DND-41 (cell line): Measurements from ENCODE around the gene APCDD1L.

Experiments
- ATAC-seq: fragments of 200-7000 bp; cut with Tn5 transposase; 3 replicates; pipeline ENCODE4 v1.9.1; 2021; ENCODE audit warnings: low read depth; ENCODE audit not compliant: insufficient read depth
- DNase-seq: peaks from one replicate; pipeline ENCODE4 v3.0.0-alpha.2; 2020
- H2AFZ ChIP-seq: 2 replicates; pipeline ENCODE4 v1.6.0; 2012; ENCODE audit warnings: low read depth, low read length
- H3K27ac ChIP-seq: 2 replicates; pipeline ENCODE4 v1.5.1; 2012; ENCODE audit warnings: low read length, inconsistent platforms
- H3K27me3 ChIP-seq: fragments of 200-600 bp; sonication (generic); 2 replicates; pipeline ENCODE4 v1.6.0; 2012; ENCODE audit warnings: low read length, mild to moderate bottlenecking, inconsistent platforms; ENCODE audit not compliant: insufficient read depth, poor library complexity
- H3K36me3 ChIP-seq: 2 replicates; pipeline ENCODE4 v1.5.1; 2012; ENCODE audit warnings: low read length, inconsistent platforms; ENCODE audit not compliant: insufficient read depth
- H3K4me1 ChIP-seq: 2 replicates; pipeline ENCODE4 v1.5.1; 2012; ENCODE audit warnings: mild to moderate bottlenecking, low read length; ENCODE audit not compliant: insufficient read depth
- H3K4me2 ChIP-seq: 2 replicates; pipeline ENCODE4 v1.6.0; 2012; ENCODE audit warnings: mild to moderate bottlenecking, moderate library complexity, low read length, inconsistent platforms; ENCODE audit not compliant: insufficient read depth
- H3K4me3 ChIP-seq, 2 experiments: fragments of 200-600 bp in 1 of 2; shearing (Covaris generic) in 1 of 2; 2 replicates each; pipeline ENCODE4 v1.5.1; 2012 to 2016; ENCODE audit warnings: inconsistent platforms in 2 of 2, low read length in 2 of 2, mild to moderate bottlenecking in 2 of 2, low read depth in 1 of 2, moderate library complexity in 1 of 2
- H3K79me2 ChIP-seq: 2 replicates; pipeline ENCODE4 v1.6.0; 2012; ENCODE audit warnings: low read length, inconsistent platforms; ENCODE audit not compliant: insufficient read depth
- H3K9ac ChIP-seq: 2 replicates; pipeline ENCODE4 v1.6.0; 2012; ENCODE audit warnings: low read depth, mild to moderate bottlenecking, inconsistent platforms, low read length, moderate library complexity
- H3K9me3 ChIP-seq: 2 replicates; pipeline ENCODE4 v1.5.1; 2012; ENCODE audit warnings: low read length, moderate library complexity, mild to moderate bottlenecking, inconsistent platforms; ENCODE audit not compliant: insufficient read depth, severe bottlenecking
- H4K20me1 ChIP-seq: 2 replicates; pipeline ENCODE4 v1.6.0; 2012; ENCODE audit warnings: low read length; ENCODE audit not compliant: insufficient read depth
- EZH2 ChIP-seq: IDR thresholded peaks from 3 replicates; pipeline ENCODE4 v1.6.1; 2012; ENCODE audit warnings: borderline replicate concordance, low read depth, mild to moderate bottlenecking, moderate library complexity, low read length, inconsistent platforms; ENCODE audit not compliant: severe bottlenecking
- TF ChIP-seq, protein P1 (sequence below): IDR thresholded peaks from 2 replicates; pipeline ENCODE4 v1.5.1; 2012; ENCODE audit warnings: borderline replicate concordance, low read length, moderate library complexity, mild to moderate bottlenecking; ENCODE audit not compliant: poor library complexity, severe bottlenecking; ENCODE audit errors: extremely low read depth

Gene APCDD1L

DNA sequence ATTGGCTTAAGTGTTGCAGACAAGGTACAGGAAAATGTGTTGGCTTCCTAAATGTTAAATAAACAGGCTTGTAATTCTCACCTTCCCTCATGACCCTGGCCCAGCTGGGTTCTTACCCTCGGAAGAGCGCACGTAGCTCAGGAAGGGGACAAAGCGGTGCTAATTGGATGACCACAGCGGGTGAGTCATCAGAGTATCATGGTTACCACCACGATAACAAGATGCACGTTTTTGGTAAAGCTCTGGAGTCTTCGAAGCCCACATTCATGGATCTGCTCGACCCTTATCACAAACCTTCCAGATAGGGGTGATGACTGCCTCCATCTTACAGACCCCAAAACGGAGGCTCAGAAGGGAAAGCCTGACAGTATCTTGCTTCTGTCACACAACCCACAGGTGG is 32.8 kb downstream of the APCDD1L start:
- Histone ChIP-seq H3K9me3 (peaks cover 40% of the 10 kb centered on the region), H3K79me2 (no peaks in the 10 kb centered on the region), H3K4me1 (no peaks in the 10 kb centered on the region), H3K27ac (no peak overlapping the region), H3K27me3 (no peaks in the 10 kb centered on the region), H3K4me2 (no peak overlapping the region), H3K9ac (no peak overlapping the region), H2AFZ (no peak overlapping the region), H3K36me3 (no peaks in the 10 kb centered on the region), H4K20me1 (no peaks in the 10 kb centered on the region), H3K4me3 (no peak overlapping the region)
- DNase-seq (no peak), ATAC-seq (no peak)
- TF ChIP-seq, protein P1, sequence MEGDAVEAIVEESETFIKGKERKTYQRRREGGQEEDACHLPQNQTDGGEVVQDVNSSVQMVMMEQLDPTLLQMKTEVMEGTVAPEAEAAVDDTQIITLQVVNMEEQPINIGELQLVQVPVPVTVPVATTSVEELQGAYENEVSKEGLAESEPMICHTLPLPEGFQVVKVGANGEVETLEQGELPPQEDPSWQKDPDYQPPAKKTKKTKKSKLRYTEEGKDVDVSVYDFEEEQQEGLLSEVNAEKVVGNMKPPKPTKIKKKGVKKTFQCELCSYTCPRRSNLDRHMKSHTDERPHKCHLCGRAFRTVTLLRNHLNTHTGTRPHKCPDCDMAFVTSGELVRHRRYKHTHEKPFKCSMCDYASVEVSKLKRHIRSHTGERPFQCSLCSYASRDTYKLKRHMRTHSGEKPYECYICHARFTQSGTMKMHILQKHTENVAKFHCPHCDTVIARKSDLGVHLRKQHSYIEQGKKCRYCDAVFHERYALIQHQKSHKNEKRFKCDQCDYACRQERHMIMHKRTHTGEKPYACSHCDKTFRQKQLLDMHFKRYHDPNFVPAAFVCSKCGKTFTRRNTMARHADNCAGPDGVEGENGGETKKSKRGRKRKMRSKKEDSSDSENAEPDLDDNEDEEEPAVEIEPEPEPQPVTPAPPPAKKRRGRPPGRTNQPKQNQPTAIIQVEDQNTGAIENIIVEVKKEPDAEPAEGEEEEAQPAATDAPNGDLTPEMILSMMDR, result no peak
- TF ChIP-seq EZH2, result no peak

DNA sequence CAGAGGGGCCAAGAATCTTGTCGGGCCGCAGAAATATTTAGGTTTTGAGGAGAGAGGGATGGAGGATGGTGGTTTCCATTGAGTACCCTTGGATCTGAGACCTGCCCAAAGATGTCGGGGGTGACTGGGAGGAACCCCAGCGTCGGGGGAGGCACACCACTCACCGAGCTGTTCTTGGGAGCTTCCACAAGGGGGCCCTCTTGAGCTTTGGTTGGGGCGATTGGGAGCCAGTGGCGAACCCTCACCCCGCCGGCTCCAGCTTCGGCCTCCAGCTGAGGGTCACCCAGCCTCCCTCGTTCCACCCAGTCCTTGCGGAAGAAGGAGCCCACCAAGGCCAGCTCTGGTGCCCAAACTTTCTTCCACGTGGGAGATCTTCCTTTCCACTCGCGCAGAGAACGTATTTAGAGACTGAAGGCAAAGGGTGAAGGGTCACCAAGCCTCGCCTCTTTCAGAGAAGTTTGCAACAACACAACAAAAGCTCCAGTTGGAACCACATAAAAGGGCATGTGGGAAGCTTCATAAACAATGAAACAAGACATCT is 33.6 kb downstream of the APCDD1L start:
- Histone ChIP-seq H3K4me3 (no peak overlapping the region), H3K36me3 (no peaks in the 10 kb centered on the region), H4K20me1 (no peaks in the 10 kb centered on the region), H3K27me3 (no peaks in the 10 kb centered on the region), H2AFZ (no peak overlapping the region), H3K4me1 (no peaks in the 10 kb centered on the region), H3K9me3 (peaks cover 41% of the 10 kb centered on the region), H3K79me2 (no peaks in the 10 kb centered on the region), H3K9ac (no peak overlapping the region), H3K27ac (no peak overlapping the region), H3K4me2 (no peak overlapping the region)
- TF ChIP-seq, protein P1, result peak; percentile 14
- TF ChIP-seq EZH2, result no peak
- ATAC-seq, result no peak
- no peak for DNase-seq

DNA sequence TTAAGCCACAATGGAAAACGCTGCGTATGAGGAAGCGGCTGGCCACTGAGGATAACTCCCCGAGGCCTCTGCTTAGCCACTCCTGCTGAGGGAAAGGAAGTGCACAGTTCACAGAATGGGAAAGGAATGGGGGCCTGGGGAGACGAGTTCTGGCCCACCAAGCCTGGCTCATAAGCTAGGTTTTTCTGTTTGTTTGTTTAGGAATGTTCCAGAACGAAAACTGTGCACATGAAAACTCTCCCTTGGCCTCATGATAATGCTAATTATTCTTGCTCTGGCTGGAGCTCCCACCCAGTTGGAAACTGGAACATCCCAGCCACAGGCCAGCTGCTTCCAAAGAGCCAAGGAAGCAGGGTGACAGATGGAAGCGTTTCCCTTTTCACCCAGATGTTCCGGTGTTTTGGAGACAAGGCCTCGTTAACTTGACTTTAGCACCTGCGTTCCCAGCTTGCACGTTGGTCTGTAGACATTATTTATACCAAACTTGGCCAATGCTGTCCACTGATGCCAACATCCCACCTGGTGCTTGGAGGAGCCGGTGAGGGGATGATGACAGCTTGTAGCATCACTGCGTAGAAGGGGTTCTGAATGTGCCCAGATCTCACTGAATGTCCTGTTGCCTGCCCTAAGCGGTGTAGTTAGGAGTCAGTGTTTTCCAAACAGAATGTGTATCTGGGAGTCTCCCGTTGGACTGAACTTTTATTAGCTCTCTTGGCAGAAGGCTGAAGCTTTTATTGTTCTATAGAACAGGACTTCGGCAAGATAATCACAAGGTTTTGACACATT is 34.5 kb downstream of the APCDD1L start:
- Histone ChIP-seq H3K36me3 (no peaks in the 10 kb centered on the region), H2AFZ (no peak overlapping the region)

More for the DNA sequence above, 34.5 kb downstream of the APCDD1L start:
- ATAC-seq, result no peak
- Histone ChIP-seq H3K9ac (no peak overlapping the region), H3K4me1 (no peaks in the 10 kb centered on the region), H3K27ac (no peak overlapping the region), H4K20me1 (no peaks in the 10 kb centered on the region), H3K9me3 (peaks cover 33% of the 10 kb centered on the region), H3K4me3 (no peak overlapping the region), H3K27me3 (no peaks in the 10 kb centered on the region), H3K4me2 (no peak overlapping the region), H3K79me2 (no peaks in the 10 kb centered on the region)
- TF ChIP-seq EZH2, result no peak
- TF ChIP-seq, protein P1, result no peak
- DNase-seq, result no peak
